Measurements from ENCODE around the gene AK4.
A peak's percentile ranks its signal among the peaks of the same experiment; 100 is the strongest.

AK4 gene

GRCh38 chr1:65176591-65176990 lies 28.6 kb downstream of the AK4 start:
- no peak for DNase-seq (ENCODE audit: low spot score)

- DNase-seq (ENCODE audit: low spot score): peak; percentile 68
Observed at GRCh38 chr1:65177457-65177856, 29.5 kb downstream of the AK4 start.

GRCh38 chr1:65178235-65178634 lies 30.2 kb downstream of the AK4 start:
- DNase-seq (ENCODE audit: low spot score): no peak

- no peak for DNase-seq (ENCODE audit: low spot score)
Observed at GRCh38 chr1:65179148-65179547, 31.1 kb downstream of the AK4 start.

- DNase-seq (ENCODE audit: low spot score): no peak
Observed at GRCh38 chr1:65180977-65181376, 33.0 kb downstream of the AK4 start.

GRCh38 chr1:65182658-65183268 lies 34.8 kb downstream of the AK4 start:
- no peak for DNase-seq (ENCODE audit: low spot score)

- DNase-seq (ENCODE audit: low spot score): no peak
Observed at GRCh38 chr1:65189576-65190115, 41.6 kb downstream of the AK4 start.

GRCh38 chr1:65190229-65190628 lies 42.2 kb downstream of the AK4 start:
- no peak for DNase-seq (ENCODE audit: low spot score)

- DNase-seq (ENCODE audit: low spot score): no peak
Observed at GRCh38 chr1:65193129-65193695, 45.2 kb downstream of the AK4 start.

GRCh38 chr1:65195495-65196417 lies 47.8 kb downstream of the AK4 start:
- DNase-seq (ENCODE audit: low spot score): peak; percentile 54

GRCh38 chr1:65196926-65197325 lies 48.9 kb downstream of the AK4 start:
- DNase-seq (ENCODE audit: low spot score): no peak

- no peak for DNase-seq (ENCODE audit: low spot score)
Observed at GRCh38 chr1:65197636-65198035, 49.6 kb downstream of the AK4 start.

GRCh38 chr1:65198096-65198495 lies 50.1 kb downstream of the AK4 start:
- no peak for DNase-seq (ENCODE audit: low spot score)

GRCh38 chr1:65200411-65200810 lies 52.4 kb downstream of the AK4 start:
- DNase-seq (ENCODE audit: low spot score): no peak

GRCh38 chr1:65206836-65207235 lies 58.8 kb downstream of the AK4 start:
- DNase-seq (ENCODE audit: low spot score): no peak

- DNase-seq (ENCODE audit: low spot score): no peak
Observed at GRCh38 chr1:65207317-65207716, 59.3 kb downstream of the AK4 start.

GRCh38 chr1:65208563-65208973 lies 60.6 kb downstream of the AK4 start:
- DNase-seq (ENCODE audit: low spot score): no peak

- DNase-seq (ENCODE audit: low spot score): peak; percentile 60
Observed at GRCh38 chr1:65209005-65209885, 61.2 kb downstream of the AK4 start.

GRCh38 chr1:65210325-65210724 lies 62.3 kb downstream of the AK4 start:
- DNase-seq (ENCODE audit: low spot score): no peak

GRCh38 chr1:65211331-65211730 lies 63.3 kb downstream of the AK4 start:
- DNase-seq (ENCODE audit: low spot score): no peak

GRCh38 chr1:65213271-65214023 lies 65.4 kb downstream of the AK4 start:
- no peak for DNase-seq (ENCODE audit: low spot score)

Measured in hepatic stellate cell (primary cell).